HG03521 (cell line): ENCODE measurements around the gene PTPN2.
"Not testable (repeated sequence)": the region's sequence is repeated elsewhere in the genome, so short reads cannot be mapped to it uniquely, and the experiment has no call there.

Experiments used
- ATAC-seq: cut with Tn5 transposase; IDR thresholded peaks from one replicate; pipeline ENCODE4 v1.9.1; 2021; ENCODE audit warnings: mild to moderate bottlenecking, moderate library complexity; ENCODE audit not compliant: unreplicated experiment

Gene PTPN2

DNA sequence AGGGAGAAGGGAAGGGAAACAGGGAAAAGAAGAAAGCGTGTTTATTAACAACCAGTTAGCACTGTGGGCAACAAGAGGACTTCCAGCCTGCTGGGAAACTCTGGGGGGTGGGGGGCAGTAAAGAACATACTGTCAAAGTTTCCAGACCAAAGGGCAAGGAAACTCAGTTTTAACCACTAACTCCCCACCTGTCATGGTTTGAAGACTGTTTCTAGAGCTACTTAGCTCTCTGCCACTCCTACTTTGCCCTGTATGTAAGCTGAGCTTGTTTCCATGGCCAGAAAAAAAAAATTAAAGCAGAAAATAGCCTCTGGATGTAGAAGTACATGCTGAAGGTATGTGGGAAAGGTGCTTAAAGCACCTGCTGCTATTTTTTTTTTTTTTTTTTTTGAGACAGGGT lies 11.0 kb upstream of the PTPN2 start:
- ATAC-seq, result no peak

DNA sequence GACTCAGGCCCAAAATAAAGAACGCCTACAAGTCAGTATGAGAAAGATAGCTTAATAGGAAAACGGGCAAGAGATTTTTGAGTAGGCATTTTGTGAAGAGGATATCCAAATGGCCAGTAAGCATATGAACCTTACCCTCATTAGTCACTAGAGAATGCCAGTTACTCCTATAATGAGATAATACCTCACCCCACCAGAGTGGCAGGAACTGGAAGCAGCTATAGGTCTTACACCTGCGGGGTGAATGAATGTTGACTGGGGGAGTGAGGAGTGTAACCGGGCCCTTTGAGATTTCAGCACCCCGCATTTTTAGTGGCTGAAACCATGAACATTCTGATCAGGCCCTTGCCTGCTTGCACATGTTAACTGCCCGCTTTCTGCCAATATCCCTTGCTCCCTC lies 7.5 kb upstream of the PTPN2 start:
- no peak for ATAC-seq

DNA sequence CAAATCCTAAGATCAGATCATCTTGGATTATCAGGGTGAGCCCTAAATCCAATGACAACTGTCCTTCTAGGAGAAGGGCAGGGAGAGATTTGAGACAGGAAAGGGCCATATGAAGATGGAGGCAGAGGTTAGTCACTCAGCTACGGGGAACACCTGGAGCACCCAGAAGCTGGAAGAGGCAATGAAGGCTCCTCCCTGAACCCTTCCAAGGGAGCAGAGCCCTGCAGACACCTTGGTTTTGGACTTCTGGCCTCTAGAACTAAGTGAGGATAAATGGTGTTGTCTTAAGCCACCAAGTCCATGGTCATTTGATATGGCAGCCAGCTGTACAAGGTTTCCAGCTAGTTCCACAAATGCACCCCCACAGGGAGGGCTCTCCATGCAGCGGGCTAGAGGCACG lies 6.9 kb upstream of the PTPN2 start:
- no peak for ATAC-seq

DNA sequence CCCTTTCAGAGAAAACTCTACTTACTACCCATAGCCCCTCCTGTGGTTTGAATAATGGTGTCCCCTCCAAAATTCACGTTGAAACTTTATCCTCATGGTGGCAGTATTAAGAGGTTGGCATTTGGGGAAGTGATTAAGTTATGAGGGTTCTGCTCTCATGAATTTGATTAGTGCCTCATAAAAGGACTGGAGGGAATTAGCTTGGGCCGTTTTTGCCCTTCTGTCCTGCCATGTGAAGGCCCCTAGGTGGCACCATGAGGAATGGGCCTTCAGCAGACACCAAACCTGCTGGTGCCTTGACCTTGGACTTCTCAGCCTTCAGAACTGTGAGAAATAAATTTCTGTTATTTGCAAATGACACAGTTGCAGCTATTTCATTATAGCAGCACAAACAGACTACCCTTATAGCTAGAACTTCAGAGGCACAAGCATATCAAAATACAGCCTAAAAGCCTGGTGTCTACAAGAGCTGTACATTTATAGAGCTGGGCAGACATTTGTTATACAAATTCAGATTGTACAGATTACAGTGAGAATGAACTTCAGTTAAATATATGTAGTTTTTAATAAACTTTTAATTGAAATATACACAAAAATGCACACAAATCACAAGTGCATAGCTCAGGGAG lies 2.6 kb upstream of the PTPN2 start:
- no peak for ATAC-seq

DNA sequence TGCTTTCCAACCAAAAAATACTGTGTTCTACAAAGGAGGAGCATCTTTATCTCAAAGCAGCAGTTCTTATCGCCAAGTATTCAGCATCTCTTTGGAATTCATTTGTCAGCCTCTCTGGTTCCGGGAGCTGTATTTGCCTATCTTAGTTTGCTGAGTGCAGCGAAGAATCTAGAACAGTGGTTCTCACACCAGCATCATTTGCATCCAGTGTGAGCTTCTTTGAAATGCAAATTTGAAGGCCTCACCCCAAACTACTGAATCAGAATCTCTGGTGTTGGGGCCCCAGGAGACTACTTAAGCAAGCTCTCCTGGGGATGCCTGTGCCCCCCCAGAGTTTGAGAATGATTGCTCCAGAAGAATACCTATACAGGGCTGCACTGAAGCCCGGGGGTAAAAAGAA lies 1.5 kb upstream of the PTPN2 start:
- ATAC-seq, result no peak

DNA sequence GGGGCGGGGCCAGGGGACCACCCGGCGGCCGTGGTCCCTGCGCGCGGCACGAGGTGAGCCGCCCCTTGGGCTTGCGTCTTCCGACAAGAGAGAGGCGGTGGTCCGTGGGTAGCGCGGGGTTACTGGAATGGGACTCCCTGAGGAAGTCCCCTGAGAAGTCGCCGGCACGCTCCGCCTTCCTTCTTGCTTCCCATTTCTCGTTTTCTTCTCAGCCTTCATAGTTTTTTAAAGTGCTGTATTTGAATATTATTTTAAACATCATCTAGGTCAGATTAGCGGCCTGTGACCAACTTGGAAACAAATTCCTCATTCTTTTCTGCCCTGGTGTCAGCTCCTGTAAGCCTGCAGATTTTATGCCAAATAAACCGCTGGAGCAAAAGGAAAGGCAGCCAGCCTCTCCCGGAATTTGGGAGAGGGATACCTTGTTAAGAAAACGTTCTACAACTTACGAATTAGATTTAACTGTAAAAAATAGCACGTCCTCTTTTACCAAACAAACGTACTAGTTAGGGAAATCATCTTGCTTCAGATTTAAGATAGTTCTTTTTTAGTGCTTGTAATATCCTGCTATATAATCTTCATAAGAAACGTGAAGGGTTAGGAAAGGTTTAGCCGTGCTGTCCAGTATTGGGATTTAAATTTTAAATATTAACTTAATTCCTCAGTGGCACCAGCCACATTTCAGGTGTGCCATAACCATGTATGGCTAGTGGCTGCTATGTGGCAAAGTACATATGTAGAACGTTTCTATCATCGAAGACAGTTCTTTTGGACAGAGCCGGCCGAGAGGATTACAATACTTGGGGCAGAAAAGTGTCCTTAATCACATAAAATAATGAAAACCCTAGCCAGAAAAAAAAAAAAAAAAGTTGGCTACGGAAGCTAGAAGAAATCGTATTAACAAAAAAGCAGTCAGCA lies 628 bp upstream of the PTPN2 start:
- no peak for ATAC-seq

DNA sequence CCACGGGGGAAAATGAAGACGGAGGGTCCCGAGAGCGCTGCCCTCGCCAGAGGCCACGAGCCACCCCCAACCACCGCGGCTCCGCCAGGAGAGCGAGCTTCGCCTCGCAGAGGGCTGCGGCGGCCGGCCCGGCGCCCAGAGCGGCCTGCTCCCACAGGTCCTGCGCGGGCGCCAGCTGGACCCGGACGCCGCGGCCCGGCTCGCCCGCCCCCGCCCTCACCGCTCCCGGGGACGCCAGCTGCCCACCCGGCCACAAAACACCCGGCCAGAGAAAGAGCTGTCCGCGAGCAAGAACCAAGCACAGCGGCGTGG lies 709 bp downstream of the PTPN2 start:
- ATAC-seq, result peak; percentile 14

DNA sequence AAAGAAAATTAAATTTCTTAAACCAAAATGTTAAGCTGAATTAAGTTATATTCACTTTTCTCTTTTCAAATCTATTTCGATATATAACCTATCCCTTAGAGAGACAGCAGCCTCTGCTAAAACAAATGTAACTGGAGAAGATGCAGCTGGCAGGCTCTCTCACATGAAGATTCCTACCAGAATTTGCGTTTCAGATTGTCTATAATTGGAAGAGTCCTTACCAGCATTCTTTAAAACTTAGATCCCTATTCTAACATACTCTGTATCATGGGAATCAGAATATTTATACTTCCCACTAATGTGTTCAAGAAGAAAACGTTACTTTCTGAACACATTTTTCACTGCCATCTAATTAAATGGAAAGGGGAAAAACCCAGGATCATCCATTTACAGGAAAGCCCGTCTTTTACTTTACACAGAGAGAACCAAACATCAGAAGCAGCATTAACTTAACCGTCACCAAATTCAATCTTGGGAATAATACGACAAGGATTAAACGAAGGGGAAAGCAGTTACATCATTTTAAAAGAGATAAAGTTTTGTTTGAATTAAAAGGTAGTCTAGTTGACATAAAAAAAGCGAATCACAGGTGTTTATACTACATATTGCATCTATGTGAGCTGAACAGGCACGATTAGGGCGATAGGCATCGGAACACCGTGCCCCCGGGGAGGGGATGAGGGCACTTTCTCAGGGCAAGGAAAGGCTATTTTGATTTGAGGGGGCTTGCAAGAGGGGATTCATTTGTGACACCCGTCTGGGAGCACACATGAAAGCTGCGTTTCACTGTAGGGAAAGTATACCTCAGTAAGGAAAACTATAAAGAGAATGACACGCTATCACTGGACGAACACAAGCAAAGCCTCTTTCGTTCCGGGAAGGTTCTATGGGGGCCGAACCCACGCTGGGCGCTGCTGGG lies 1.3 kb downstream of the PTPN2 start:
- no peak for ATAC-seq

DNA sequence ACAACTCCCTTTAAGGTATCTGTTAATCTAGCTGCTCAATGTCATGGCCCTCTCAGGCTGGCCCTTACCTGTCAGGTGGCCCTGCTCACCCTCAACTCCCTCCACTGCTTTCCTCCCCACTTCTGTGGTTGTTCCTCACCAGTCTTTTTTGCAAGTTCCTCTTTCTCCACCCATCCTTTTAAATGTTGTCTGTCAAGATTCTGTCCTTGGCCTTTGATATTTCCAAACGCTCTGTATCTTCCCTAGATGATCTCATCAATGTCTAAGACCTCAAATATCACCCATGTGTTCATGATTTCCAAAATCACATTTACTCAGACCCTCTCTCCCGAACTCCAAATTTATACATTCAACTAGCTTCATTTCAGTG lies 3.5 kb downstream of the PTPN2 start:
- no peak for ATAC-seq

DNA sequence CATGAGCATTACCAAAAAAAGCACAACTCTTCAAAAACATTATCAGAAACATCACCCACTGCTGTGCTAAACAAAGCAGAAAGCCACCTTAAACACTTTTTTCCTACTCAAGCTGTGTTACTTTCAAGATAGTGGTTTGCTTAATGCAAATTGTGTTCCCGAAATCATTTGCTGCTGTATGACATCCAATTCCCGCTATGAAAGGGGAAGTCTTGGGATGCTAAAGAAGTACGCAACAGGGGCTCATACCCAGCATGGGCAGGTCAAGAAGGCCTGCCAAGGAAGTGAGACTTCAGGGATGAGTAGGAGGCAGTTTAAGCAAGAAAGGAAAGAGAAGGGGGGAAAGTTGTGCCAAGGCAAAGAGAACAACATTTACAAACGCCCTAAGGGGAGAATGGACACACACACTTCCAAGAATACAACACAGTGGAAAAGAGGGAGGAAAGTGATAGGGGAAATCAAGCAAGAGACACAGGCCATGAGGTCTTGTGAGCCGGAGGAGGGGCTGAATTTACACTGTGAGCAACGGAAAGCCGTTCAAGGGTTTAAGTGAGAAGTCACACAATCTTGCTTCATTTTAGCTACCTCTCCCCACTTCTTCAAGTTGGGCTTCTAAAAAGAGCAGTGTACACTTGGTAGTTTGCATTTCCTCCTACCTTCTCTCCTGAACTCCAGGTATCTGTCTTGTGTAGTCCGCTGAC lies 4.0 kb downstream of the PTPN2 start:
- ATAC-seq, result no peak

DNA sequence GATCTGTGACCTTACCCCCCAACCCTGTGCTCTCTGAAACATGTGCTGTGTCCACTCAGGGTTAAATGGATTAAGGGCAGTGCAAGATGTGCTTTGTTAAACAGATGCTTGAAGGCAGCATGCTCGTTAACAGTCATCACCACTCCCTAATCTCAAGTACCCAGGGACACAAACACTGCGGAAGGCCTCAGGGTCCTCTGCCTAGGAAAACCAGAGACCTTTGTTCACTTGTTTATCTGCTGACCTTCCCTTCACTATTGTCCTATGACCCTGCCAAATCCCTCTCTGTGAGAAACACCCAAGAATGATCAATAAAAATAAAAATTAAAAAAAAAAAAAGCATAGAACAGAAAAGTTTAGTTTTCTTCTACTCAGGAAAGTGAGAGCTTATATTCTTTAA lies 9.0 kb downstream of the PTPN2 start:
- ATAC-seq, result not testable (repeated sequence)

DNA sequence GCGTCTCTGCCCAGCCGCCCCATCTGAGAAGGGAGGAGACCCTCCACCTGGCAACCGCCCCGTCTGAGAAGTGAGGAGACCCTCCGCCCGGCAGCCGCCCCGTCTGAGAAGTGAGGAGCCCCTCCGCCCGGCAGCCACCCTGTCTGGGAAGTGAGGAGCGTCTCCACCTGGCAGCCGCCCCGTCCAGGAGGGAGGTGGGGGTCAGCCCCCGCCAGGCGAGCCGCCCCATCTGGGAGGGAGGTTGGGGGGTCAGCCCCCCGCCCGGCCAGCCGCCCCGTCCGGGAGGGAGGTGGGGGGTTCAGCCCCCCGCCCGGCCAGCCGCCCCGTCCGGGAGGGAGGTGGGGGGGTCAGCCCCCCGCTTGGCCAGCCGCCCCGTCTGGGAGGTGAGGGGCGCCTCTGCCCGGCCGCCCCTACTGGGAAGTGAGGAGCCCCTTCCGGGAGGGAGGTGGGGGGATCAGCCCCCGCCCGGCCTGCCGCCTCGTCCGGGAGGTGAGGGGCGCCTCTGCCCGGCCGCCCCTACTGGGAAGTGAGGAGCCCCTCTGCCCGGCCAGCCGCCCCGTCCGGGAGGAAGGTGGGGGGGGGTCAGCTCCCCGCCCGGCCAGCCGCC lies 10.0 kb downstream of the PTPN2 start:
- ATAC-seq, result not testable (repeated sequence)

DNA sequence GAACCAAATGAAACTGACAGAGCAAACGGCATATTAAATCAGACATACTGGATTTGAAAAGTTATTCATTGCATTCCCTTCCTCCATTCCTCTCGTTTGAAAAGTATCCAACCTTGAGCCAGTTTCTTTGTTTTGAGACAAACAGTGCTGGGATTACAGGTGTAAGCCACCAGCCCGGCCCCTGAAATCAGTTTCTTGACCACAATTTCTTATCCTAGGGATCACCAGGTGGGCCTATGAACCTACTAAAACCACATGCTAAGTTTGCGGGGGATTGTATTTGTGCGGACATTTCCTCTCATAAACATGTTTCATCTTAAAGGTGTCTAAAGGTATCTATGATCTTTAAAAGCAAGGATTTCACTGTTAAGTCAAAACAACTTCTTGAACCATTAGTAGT lies 11.6 kb downstream of the PTPN2 start:
- ATAC-seq, result no peak

DNA sequence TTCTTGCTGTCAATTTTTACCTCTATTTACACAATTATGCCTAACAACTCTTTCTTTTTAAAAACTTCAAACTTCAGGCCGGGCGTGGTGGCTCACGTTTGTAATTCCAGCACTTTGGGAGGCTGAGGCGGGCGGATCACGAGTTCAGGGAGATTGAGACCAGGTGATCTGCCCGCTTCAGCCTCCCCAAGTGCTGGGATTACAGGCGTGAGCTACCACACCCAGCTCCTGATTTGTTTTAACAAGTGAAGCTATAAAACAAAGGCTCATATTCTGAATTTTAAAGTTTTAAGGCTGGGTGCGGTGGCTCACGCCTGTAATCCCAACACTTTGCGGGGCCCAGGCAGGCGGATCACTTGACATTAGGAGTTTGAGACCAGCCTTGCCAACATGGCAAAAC lies 15.5 kb downstream of the PTPN2 start:
- ATAC-seq, result no peak

DNA sequence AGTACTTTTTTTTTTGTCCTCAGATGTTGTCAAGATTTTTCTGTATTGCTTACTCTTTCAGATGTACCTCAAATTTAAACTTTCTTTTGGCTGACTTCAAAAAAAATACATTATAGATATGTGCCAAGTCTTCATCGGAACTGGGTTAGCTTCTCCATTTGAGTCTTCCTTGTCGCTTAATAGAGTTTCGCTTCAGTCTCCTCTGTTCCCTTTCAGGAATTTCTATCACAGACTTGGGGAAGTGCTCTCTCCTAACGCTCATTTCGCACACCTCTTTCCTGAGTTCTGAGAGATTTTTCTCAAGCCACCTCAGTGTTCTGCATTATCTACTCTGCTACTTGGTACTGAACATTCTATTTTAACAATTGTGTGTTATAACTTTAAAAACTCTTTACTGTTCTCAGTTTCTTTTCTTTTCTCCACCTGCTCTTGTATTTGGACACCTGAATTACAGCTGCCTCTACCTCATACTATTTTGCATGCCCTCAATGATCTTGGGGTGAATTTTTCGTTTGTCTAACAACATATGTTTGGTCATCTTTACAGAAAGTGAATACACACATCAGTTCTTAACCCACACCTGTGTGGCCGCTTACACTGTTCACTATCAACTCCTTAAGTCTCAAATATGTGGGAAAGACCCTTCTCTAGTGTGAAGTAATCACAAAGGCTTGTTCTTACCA lies 16.5 kb downstream of the PTPN2 start:
- ATAC-seq, result no peak

DNA sequence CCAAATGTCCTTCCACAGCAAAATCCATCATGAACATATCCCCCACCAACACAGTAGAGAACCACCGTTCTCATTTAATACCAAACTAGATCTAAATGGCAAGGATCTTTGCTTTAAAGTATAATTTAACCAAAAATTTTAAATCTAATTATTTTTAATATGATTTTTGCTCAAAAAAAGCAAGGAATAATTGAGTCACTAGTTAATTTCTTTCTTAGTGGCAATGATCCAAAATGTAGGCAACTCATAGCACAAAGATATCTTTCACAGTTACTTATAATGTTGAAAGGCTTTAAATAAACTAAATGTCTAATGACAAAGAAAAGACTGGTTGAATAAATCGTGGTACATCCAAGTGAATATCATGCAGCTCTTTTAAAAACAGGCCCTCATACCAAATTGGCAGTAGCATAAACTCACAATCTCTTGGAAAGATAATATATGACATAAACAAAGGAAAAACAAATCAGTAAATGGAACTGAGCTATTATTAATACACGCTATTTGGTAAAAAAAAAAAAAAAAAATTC lies 20.3 kb downstream of the PTPN2 start:
- no peak for ATAC-seq

DNA sequence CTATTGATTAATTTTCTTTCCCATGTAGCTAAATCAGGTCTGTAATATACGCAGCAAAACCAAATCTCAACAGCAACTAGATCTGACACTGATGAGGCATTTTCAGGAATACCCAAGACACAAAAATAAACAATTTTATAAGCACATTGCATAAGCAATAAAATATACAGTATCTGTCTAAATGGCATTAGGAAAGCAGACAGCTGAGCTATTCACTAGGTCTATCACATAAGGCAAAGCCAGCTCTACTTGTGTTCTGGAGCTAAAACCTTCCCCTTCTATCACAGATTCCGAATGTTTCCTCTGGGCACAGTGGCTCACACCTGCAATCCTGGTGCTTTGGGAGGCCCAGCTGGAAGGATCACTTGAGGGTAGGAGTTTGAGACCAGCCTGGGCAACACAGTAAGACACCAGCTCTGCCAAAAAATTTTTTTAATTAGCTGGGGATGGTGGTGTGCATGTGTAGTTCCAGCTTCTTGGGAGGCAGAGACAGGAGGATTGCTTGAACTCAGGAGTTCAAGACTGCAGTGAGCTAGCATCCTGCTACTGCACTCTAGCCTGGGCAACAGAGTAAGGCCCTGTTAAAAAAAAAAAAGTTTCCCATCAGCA lies 21.1 kb downstream of the PTPN2 start:
- ATAC-seq, result no peak

DNA sequence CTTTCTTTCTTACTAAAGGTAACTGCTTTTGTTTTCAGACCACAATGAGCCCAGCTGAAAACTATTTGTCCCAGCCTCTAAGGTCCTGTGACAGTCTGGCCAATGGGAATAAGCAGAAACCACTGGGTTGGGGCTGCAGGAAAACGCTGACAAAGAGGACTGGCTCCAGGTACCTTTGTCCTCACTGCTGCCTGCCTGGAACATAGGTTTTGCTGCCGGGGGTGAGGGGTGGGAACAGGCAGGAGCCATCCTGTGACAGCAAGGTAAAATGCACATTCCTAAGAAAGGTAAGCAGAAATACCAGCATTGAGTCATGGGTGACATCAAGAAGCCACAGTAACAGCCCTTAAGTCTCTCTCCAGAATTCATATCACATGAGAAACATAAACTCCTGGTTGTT lies 21.6 kb downstream of the PTPN2 start:
- no peak for ATAC-seq

DNA sequence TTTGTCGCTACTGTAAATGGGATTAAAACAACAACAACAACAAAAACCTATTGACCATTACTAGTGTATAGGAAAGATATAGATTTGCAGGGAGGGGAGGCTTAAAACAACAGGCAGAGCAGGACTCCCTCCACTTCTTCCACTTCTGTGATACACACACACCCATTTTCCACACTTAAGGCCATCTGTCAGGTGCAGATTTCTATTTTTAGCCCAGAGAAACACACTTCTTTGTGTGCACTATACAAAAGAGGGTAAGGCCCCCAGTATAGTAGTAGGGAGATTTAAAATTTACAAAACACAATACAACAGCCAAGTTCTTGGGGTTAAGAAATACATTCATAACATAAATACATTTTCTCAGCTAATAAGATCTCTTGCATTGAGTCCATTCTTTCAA lies 22.4 kb downstream of the PTPN2 start:
- no peak for ATAC-seq
